RWPE1 (cell line): ENCODE data around the gene CAPN12.

Experiments used
- CTCF ChIA-PET: fragments of 350-600 bp; sonication (Branson Sonifier 250); formaldehyde crosslinking; extraction: SDS; loops from one replicate; lab custom pipeline; 2021; lab: Yijun Ruan, JAX
- POLR2A ChIA-PET: fragments of 400-600 bp; formaldehyde crosslinking; extraction: SDS; loops from one replicate; lab custom pipeline; 2020; ENCODE audit warnings: antibody characterized with exemption; ENCODE audit not compliant: low non-redundant PET; lab: Yijun Ruan, JAX
- DNase-seq: peaks from one replicate; pipeline ENCODE4 v3.0.0; 2012; ENCODE audit warnings: low spot score
- H3K27ac ChIP-seq: fragments of 450-650 bp; 2 replicates; pipeline ENCODE4 v1.5.1; 2017
- TF ChIP-seq, protein P1 (sequence below): fragments of 450-650 bp; conservative IDR thresholded peaks from 2 replicates; pipeline ENCODE4 v1.5.1; 2017; ENCODE audit warnings: low read depth, mild to moderate bottlenecking

CAPN12 gene

DNA sequence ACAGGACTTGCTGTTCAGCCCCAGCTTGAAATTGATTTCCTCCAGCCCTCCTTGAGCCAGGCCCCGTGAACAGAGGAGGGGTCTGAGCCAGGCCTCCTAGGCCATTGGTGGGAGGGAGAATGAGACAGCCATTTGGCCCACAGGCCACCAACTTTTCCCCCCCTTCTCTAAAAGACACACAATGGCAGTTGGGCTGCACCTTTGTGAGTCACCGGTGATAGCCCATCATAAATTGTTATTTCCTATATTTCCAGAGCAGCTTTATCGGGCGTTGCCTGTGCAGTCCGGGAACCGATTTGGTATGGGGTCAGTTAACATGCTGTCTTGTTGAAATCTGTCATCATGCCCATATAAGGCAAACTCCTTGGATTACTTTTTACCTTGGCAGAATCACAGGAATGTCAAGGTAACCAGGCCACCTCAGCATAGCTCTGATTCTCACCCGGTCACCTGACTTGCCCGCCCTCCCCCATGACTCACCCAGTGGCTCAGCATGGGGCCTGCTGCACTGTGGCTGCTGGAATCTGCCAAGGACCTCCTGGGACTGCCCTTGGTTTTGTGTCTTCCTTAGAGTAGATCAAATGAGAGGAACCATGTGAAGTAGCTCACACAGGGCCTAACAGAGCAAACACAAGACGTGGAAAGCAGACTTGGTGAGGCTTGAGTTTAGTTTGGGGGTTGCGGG is 60.7 kb downstream of the CAPN12 start:
- DNase-seq: peak; percentile 94
- POLR2A ChIA-PET: interaction anchor here (0.6 to 1.0 kb wide), 6 partner anchors 22 to 67 kb away, joined by 3 to 8 read pairs (median 5); partner anchors contain the start of gene ACTN4
- H3K27ac ChIP-seq: peak overlapping the region; percentile 100

DNA sequence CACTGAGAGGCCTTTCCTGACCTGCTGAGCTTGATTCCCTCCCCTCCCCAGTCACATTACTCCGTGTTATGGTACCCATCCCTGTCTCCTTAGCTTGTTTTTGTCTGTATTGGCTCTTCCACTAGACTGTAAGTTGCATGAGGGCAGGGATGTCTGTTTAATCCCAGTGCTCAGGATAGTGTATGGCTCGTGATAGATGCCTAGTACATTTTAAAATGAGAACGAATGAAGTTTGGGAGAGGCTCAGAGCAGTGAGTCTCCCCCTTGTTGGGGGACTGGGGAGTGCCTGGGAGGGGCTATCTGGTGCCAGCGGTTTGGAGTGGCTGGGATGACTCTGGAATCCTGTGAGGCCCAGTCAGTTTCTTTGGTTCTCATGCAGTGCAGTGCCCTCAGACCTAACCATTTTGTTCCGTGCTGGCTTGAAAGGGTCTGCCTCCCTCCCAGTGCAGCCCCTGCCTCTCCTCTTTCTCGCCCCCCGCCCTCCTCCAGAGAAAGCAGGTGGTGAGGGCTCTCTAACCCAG is 61.3 kb downstream of the CAPN12 start:
- ChIA-PET CTCF (interaction anchor here (0.5 to 0.7 kb wide), 2 partner anchors 17 to 33 kb away, joined by 3 to 11 read pairs; no protein-coding TSS in a partner anchor), POLR2A (interaction anchor here (0.6 to 1.0 kb wide), 6 partner anchors 21 to 66 kb away, joined by 3 to 8 read pairs (median 5); partner anchors contain the start of gene ACTN4)
- TF ChIP-seq, protein P1, sequence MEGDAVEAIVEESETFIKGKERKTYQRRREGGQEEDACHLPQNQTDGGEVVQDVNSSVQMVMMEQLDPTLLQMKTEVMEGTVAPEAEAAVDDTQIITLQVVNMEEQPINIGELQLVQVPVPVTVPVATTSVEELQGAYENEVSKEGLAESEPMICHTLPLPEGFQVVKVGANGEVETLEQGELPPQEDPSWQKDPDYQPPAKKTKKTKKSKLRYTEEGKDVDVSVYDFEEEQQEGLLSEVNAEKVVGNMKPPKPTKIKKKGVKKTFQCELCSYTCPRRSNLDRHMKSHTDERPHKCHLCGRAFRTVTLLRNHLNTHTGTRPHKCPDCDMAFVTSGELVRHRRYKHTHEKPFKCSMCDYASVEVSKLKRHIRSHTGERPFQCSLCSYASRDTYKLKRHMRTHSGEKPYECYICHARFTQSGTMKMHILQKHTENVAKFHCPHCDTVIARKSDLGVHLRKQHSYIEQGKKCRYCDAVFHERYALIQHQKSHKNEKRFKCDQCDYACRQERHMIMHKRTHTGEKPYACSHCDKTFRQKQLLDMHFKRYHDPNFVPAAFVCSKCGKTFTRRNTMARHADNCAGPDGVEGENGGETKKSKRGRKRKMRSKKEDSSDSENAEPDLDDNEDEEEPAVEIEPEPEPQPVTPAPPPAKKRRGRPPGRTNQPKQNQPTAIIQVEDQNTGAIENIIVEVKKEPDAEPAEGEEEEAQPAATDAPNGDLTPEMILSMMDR: no peak
- no peak for DNase-seq
- H3K27ac ChIP-seq: peak overlapping the region; percentile 100

More for the DNA sequence above, 60.7 kb downstream of the CAPN12 start:
- CTCF ChIA-PET: interaction anchor here (0.5 to 0.7 kb wide), 2 partner anchors 16 to 33 kb away, joined by 3 to 11 read pairs; no protein-coding TSS in a partner anchor
- TF ChIP-seq, protein P1: no peak

DNA sequence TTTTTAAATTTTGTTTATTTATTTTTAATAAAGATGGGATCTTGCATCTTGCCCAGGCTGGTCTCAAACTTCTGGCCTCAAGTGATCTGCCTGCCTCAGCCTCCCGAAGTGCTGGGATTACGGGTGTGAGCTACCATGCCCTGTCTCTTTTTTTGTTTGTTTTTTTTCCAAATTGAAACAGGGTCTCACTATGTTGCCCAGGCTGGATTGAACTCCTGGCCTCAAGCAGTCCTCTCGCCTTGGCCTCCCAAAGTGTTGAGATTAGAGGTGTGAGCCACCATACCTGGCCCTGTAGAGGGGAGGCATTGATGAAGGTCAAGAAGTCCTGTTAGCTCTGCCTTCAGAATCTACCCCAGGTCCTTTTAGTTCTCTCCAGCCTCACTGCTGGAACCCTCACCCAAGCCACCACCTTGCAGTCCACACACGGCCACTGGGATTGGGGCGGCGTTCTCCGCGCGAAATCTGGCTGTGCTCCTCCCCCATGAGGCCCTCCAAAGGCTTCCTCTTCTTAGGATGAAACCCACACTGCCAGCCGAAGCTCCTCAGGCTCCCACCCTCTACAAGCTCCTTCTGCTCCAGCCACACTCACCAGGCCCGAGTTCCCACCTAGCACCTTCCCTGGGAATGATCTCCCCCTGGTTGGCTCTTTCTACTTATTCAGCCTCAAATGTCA is 61.9 kb downstream of the CAPN12 start:
- no peak for DNase-seq
- TF ChIP-seq, protein P1: no peak
- ChIA-PET CTCF (no interaction called here), POLR2A (interaction anchor here (1.0 kb wide), 1 partner anchor 23 kb away, joined by 5 read pairs; no protein-coding TSS in a partner anchor)
- H3K27ac ChIP-seq: peak overlapping the region; percentile 100
